Ishikawa (cell line): ENCODE data around the gene DNMT3A.

Source experiments
- CEBPB ChIP-seq: IDR thresholded peaks from 2 replicates; pipeline ENCODE4 v1.6.1; 2012
- EP300 ChIP-seq: IDR thresholded peaks from 2 replicates; pipeline ENCODE4 v1.6.1; 2012; ENCODE audit warnings: borderline replicate concordance
- RAD21 ChIP-seq: IDR thresholded peaks from 2 replicates; pipeline ENCODE4 v1.6.1; 2012; ENCODE audit warnings: low read depth
- TAF1 ChIP-seq: IDR thresholded peaks from 2 replicates; pipeline ENCODE4 v1.6.1; 2012; ENCODE audit warnings: low read depth, mild to moderate bottlenecking
- YY1 ChIP-seq: IDR thresholded peaks from 2 replicates; pipeline ENCODE4 v1.6.1; 2012; ENCODE audit warnings: low read depth
- ZBTB7A ChIP-seq: IDR thresholded peaks from 2 replicates; pipeline ENCODE4 v1.6.1; 2012; ENCODE audit warnings: low read depth
- TF ChIP-seq, protein P1 (sequence below): IDR thresholded peaks from 2 replicates; pipeline ENCODE4 v1.6.1; 2012; ENCODE audit warnings: low read depth, mild to moderate bottlenecking
- TF ChIP-seq, protein P2 (sequence below): IDR thresholded peaks from 2 replicates; pipeline ENCODE4 v1.6.1; 2012

DNA sequence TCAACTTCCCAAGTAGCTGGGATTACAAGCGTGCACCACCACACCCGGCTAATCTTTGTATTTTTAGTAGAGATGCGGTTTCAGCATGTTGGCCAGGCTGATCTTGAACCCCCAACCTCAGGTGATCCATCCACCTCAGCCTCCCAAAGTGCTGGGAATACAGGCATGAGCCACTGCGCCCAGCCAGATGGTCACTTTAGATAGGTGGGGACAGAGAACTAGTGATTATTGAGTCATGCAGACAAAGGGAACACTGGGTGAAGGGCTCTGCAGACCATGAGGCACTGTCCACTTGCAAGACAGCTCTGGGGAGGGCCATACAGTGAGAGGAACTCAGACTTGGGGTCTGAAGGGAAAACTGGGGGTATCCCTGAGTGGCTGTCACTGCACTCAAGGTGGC lies 114.9 kb downstream of the DNMT3A start:
- TF ChIP-seq TAF1, result no peak
- TF ChIP-seq, protein P1, sequence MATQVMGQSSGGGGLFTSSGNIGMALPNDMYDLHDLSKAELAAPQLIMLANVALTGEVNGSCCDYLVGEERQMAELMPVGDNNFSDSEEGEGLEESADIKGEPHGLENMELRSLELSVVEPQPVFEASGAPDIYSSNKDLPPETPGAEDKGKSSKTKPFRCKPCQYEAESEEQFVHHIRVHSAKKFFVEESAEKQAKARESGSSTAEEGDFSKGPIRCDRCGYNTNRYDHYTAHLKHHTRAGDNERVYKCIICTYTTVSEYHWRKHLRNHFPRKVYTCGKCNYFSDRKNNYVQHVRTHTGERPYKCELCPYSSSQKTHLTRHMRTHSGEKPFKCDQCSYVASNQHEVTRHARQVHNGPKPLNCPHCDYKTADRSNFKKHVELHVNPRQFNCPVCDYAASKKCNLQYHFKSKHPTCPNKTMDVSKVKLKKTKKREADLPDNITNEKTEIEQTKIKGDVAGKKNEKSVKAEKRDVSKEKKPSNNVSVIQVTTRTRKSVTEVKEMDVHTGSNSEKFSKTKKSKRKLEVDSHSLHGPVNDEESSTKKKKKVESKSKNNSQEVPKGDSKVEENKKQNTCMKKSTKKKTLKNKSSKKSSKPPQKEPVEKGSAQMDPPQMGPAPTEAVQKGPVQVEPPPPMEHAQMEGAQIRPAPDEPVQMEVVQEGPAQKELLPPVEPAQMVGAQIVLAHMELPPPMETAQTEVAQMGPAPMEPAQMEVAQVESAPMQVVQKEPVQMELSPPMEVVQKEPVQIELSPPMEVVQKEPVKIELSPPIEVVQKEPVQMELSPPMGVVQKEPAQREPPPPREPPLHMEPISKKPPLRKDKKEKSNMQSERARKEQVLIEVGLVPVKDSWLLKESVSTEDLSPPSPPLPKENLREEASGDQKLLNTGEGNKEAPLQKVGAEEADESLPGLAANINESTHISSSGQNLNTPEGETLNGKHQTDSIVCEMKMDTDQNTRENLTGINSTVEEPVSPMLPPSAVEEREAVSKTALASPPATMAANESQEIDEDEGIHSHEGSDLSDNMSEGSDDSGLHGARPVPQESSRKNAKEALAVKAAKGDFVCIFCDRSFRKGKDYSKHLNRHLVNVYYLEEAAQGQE, result no peak
- TF ChIP-seq RAD21, result no peak
- TF ChIP-seq YY1, result no peak
- no peak for TF ChIP-seq EP300
- TF ChIP-seq, protein P2, sequence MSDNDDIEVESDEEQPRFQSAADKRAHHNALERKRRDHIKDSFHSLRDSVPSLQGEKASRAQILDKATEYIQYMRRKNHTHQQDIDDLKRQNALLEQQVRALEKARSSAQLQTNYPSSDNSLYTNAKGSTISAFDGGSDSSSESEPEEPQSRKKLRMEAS, result no peak
- no peak for TF ChIP-seq CEBPB
- no peak for TF ChIP-seq ZBTB7A
